HT-29 (cell line): ENCODE results near the gene CAPN2. TPM values are rescaled to one million over a fixed set of nuclear protein-coding genes. Genes with fewer than 3 reads are reported as not detected.
"Not testable (repeated sequence)": the region's sequence is repeated elsewhere in the genome, so short reads cannot be mapped to it uniquely, and the experiment has no call there.

Experiments used
- DNase-seq: peaks from one replicate; pipeline ENCODE4 v3.0.0-alpha.2; 2015; ENCODE audit warnings: low spot score
- total RNA-seq: library from RNA; depleted of rRNA; stranded (reverse); fragments of >200 nt; shearing (Covaris generic); gene quantifications from 2 replicates; pipeline ENCODE4 v1.2.3, GENCODE V29; 2014

Gene CAPN2
- total RNA-seq, 1 experiment from 2014 or later: 121 TPM

GRCh38 chr1:223784541-223784940 is 72.2 kb downstream of the CAPN2 start:
- no peak for DNase-seq

GRCh38 chr1:223785808-223786207 is 73.5 kb downstream of the CAPN2 start:
- no peak for DNase-seq

- no peak for DNase-seq
Measured at GRCh38 chr1:223788746-223789415, 76.5 kb downstream of the CAPN2 start.

GRCh38 chr1:223792046-223792445 is 79.7 kb downstream of the CAPN2 start:
- no peak for DNase-seq

GRCh38 chr1:223793716-223794115 is 81.4 kb downstream of the CAPN2 start:
- no peak for DNase-seq

- no peak for DNase-seq
Measured at GRCh38 chr1:223794136-223794880, 82.0 kb downstream of the CAPN2 start.

GRCh38 chr1:223796210-223796609 is 83.9 kb downstream of the CAPN2 start:
- DNase-seq: no peak

- DNase-seq: no peak
Measured at GRCh38 chr1:223802032-223802431, 89.7 kb downstream of the CAPN2 start.

- DNase-seq: no peak
Measured at GRCh38 chr1:223802602-223803001, 90.3 kb downstream of the CAPN2 start.

- DNase-seq: no peak
Measured at GRCh38 chr1:223803211-223803610, 90.9 kb downstream of the CAPN2 start.

- DNase-seq: not testable (repeated sequence)
Measured at GRCh38 chr1:223809905-223810304, 97.6 kb downstream of the CAPN2 start.

- DNase-seq: no peak
Measured at GRCh38 chr1:223810586-223810985, 98.2 kb downstream of the CAPN2 start.

GRCh38 chr1:223811634-223812101 is 99.3 kb downstream of the CAPN2 start:
- DNase-seq: peak; percentile 59

- DNase-seq: no peak
Measured at GRCh38 chr1:223813645-223814044, 101.3 kb downstream of the CAPN2 start.

GRCh38 chr1:223815020-223815853 is 102.9 kb downstream of the CAPN2 start:
- no peak for DNase-seq

GRCh38 chr1:223815865-223816264 is 103.5 kb downstream of the CAPN2 start:
- DNase-seq: no peak

GRCh38 chr1:223817265-223817664 is 104.9 kb downstream of the CAPN2 start:
- not testable (repeated sequence) for DNase-seq

GRCh38 chr1:223819730-223820514 is 107.6 kb downstream of the CAPN2 start:
- no peak for DNase-seq

GRCh38 chr1:223820515-223820858 is 108.1 kb downstream of the CAPN2 start:
- DNase-seq: no peak

GRCh38 chr1:223820971-223821370 is 108.6 kb downstream of the CAPN2 start:
- no peak for DNase-seq

- DNase-seq: no peak
Measured at GRCh38 chr1:223824287-223824686, 111.9 kb downstream of the CAPN2 start.
